GM18498 (cell line): Measurements from ENCODE around the gene FOXI2.

Experiments used
- ATAC-seq: cut with Tn5 transposase; IDR thresholded peaks from one replicate; pipeline ENCODE4 v1.9.1; 2021; ENCODE audit warnings: mild to moderate bottlenecking, moderate library complexity; ENCODE audit not compliant: unreplicated experiment

Gene FOXI2

DNA sequence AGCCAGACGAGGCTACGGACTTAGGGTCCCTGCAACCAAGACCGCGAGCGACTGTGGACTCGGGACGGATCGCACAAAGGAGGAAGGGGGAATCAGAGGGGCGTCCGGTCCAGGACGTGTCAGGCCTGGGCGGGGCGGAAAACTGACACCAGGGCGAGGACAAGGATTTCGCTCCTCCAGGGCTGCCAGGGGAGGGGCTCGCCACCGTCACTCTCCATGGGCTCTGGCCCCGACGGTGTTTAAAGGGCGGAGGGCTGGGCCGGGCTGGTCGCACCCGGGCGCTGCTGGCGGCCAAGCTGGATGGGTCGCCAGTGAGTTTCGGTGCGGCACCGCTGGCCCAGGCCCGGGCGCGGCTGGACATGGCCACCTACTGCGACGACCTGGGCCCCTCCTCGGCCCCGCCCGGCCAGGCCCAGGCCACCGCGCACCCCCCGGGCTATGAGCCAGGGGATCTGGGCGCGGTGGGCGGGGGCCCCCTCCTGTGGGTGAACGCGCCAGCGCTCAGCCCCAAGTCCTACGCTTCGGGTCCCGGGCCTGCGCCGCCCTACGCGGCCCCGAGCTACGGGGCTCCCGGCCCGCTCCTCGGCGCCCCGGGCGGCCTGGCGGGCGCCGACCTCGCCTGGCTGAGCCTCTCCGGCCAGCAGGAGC is at the start of gene FOXI2:
FOXI2 (plus strand) TSS at position 271 of the 648 bp plus-strand sequence; CDS start at position 360, 89 bp downstream.
- ATAC-seq: no peak

DNA sequence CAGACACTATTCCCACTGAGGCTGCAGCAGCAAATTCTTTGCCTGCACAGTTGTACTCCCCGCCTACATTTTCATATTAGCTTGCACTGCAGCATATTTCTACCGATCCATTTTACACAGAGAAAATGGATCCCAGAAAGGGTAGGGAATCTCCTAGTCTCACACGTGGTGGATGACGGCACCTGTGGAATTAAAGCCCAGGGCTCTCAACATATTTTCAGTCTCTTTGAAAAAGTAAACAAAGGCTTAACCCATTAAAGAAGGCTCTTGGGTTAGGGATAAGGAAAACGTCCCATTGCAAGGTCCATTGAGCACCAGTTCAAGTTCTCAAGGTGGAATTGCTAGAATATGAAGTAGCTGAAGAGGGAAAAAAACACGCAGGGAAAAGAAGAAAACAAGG is 49.4 kb upstream of the FOXI2 start:
- no peak for ATAC-seq

- ATAC-seq: no peak
Observed at GRCh38 chr10:127690176-127690835, 46.7 kb upstream of the FOXI2 start.

- ATAC-seq: no peak
Observed at GRCh38 chr10:127694580-127695193, 42.3 kb upstream of the FOXI2 start.

GRCh38 chr10:127695431-127695830 is 41.6 kb upstream of the FOXI2 start:
- no peak for ATAC-seq

GRCh38 chr10:127698886-127699285 is 38.1 kb upstream of the FOXI2 start:
- ATAC-seq: no peak

GRCh38 chr10:127699311-127699710 is 37.7 kb upstream of the FOXI2 start:
- ATAC-seq: no peak

GRCh38 chr10:127702271-127702670 is 34.7 kb upstream of the FOXI2 start:
- ATAC-seq: no peak

DNA sequence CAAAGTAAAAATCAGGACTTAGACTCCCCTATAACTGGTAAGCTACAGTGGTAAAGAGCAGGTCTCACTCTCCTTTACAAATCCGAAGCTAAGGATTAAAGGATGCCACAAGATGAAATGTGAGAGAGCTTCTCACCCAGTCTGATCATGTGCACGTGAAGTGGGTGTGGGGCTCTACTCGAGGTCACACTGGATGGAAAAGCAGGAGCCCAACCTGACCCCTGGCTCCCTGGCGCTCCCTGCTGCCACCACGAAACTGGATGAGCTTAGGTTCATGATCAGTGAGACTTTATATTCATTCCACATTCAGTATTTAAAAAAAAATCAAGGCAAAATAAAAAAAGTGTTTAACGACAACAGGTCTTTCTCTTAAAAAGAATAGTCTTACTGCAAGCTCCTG is 21.7 kb upstream of the FOXI2 start:
- no peak for ATAC-seq

- no peak for ATAC-seq
Observed at GRCh38 chr10:127715782-127716378, 21.1 kb upstream of the FOXI2 start.

DNA sequence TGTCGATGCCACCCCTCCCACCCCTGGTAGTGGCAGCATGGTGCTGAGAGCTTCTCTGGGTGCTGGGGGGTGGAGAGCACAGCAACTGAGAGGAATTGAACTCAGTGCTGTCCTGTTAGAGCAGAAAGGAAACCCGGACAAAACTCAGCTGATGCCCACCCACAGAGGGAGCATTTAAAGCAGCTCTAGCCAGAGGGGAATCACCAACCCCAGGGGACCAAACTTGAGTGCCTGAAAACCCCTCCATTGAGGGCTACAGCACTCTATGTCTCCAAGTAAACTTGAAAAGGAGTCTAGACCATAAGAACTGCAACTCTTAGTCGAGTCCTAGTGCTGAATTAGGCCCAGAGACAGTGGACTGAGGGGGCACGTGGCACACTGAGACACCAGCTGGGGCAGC is 16.8 kb upstream of the FOXI2 start:
- ATAC-seq: no peak

GRCh38 chr10:127720903-127721302 is 16.1 kb upstream of the FOXI2 start:
- ATAC-seq: no peak

DNA sequence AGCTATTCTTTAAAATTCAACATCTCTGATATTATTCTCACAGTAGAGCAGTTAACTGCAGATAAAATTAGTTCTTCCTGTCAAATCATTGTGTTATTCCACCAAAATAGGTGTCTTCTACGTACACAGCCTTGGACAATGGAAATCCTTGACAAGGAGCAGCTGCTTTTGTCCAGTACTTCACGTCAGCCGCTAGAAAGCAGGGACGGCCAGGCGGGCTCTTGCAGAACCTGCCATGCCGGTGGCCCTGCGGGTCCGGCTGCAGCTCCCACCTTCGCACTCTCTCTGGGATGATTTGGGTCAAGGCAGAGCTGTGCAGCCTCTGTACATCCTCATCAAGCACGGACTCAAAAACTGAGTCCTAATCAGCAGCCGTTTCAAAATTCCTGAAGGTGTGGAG is 2.2 kb upstream of the FOXI2 start:
- ATAC-seq: no peak

DNA sequence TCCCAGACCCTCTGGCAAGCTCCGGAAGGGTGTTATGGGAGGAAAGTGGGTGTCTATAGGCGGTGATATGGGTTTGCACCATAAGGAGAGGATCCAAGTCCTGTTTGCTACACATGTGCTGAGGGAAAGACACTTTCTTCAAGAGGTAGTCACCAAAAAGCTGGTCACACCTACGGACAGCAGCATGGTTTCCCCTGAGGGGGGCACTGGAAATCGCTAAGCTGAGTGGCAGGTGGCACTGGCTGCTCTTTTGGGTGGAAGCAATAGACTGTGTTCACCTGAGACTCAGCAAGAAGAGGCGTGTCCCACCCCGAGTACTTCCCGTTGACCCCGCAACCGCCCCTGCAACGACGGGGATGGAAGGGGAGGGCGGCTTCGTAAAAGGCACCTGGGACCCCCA is 1.8 kb upstream of the FOXI2 start:
- no peak for ATAC-seq

DNA sequence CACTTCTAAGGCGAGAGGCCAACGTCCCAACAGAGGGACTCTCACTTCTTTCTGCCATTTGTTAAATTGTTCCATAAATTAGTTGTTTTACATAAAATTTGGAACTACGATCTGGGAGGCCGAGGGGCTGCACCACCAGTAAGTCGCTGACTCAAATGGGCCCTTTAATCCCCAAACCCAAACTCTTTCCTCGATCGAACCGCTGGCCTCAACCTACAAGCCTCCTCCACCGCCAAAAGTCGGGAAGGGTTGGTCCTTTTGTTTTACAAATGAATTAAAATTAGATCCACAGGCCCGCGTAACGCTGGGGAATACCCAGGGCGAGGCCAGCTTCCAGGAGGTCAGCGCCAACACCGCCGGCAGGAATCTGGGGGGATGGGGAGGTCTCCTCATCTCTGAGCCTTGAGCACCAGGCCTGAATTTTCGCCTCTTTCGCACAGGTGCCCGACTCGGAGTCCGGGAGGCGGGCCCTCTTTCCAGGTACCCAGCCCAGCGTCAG is 1.2 kb upstream of the FOXI2 start:
- no peak for ATAC-seq

GRCh38 chr10:127736222-127736914 is 617 bp upstream of the FOXI2 start:
- ATAC-seq: no peak

- no peak for ATAC-seq
Observed at GRCh38 chr10:127737563-127738511, 852 bp downstream of the FOXI2 start.

- ATAC-seq: no peak
Observed at GRCh38 chr10:127738512-127739424, 1.8 kb downstream of the FOXI2 start.

- no peak for ATAC-seq
Observed at GRCh38 chr10:127739908-127740307, 2.9 kb downstream of the FOXI2 start.
